HG02852 (cell line): ENCODE results near the gene DUSP21.
"Not testable (repeated sequence)": the region's sequence is repeated elsewhere in the genome, so short reads cannot be mapped to it uniquely, and the experiment has no call there.

Source experiments
- ATAC-seq: cut with Tn5 transposase; IDR thresholded peaks from one replicate; pipeline ENCODE4 v1.9.1; 2021; ENCODE audit warnings: mild to moderate bottlenecking, moderate library complexity; ENCODE audit not compliant: unreplicated experiment

DUSP21 gene

GRCh38 chrX:44843753-44844152 is at the start of gene DUSP21:
Gene DUSP21, plus strand, starts transcription at chrX:44844021. Its CDS starts 112 bp downstream, at chrX:44844133.
- ATAC-seq, result no peak

- no peak for ATAC-seq
These were observed 47.8 kb upstream of the DUSP21 start for GRCh38 chrX:44795945-44796450.

- ATAC-seq, result no peak
These were observed 41.2 kb upstream of the DUSP21 start for GRCh38 chrX:44802613-44803012.

DNA sequence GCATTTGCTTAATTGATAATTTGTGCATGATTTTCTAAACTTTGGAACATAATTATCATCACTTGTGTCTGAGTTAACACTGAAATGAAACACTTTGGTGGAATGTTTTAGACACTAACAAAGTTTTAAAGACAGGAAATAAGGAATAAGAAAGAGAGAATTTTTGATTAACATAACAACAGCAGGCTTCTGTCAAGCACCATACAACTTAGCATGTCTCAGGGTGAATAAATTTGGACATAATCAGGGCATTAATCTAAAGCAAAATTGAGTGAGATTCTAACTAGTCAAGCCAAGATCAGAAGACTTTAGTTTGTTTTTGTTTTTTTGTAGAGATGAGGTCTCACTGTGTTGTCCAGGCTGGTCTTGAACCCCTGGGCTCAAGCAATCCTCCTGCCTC is 28.1 kb upstream of the DUSP21 start:
- no peak for ATAC-seq

DNA sequence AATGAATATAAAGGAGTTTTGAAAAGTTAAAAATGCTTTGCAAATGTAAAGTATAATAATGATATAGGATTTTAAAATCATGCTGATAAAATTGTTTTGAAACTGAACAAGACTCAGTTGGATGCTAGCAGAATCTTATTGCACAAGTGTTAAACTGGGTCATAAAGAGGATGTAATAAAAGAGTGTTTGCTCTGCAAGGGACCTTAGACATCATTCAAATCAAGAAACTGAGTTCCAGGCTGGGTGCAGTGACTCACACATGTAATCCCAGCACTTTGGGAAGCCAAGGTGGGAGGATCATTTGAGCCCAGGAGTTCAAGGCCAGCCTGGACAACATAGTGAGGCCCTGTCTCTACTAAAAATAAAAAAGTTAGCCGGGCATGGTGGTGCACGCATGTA is 27.5 kb upstream of the DUSP21 start:
- ATAC-seq, result no peak

DNA sequence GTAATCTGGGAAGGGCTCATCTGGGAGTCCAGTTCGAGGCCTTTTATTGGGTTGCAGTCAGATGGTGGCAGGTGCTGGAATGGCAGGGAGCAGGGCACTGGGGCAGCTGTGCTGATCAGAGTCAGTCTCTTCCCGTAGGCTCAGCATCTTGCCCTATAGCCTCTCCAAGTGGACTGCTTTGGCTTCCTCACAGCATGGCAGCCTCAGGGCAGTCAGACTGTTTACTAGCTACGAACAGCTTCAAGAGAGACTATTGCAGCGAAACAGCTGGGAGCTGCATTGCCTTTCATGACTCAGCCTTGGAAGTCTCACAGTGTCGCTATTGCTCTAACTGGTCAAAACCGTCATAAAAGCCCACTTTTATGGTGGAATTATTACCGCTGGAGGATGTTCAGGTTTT is 26.8 kb upstream of the DUSP21 start:
- ATAC-seq, result no peak

DNA sequence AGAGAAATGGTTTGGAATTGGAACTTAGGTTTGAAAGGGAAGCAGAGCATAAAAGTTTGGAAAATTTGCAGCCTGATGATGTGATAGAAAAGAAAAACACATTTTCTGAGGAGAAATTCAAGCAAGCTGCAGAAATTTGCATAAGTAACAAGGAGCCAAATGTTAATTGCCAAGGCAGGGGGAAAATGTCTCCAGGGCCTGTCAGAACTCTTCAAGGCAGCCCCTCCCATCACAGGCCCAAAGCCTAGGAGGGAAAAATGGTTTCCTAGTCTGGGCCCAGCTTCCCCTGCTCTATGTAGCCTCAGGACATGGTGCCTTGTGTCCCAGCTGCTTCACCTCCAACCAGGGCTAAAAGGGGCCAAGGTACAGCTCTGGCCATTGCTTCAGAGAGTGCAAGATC is 21.2 kb upstream of the DUSP21 start:
- no peak for ATAC-seq

DNA sequence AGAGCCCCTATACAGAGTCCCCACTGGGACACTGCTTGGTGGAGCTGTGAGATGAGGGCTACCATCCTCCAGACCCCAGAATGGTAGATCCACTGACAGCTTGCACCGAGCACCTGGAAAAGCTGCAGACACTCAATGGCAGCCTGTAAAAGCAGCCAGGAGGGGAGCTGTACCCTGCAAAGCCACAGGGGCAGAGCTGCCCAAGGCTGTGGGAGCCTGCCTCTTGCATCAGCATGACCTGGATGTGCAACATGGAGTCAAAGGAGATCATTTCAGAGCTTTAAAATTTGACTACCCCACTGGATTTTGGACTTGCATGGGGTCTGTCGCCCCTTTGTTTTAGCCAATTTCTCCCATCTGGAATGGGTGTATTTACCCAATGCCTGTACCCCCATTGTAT is 20.6 kb upstream of the DUSP21 start:
- not testable (repeated sequence) for ATAC-seq

DNA sequence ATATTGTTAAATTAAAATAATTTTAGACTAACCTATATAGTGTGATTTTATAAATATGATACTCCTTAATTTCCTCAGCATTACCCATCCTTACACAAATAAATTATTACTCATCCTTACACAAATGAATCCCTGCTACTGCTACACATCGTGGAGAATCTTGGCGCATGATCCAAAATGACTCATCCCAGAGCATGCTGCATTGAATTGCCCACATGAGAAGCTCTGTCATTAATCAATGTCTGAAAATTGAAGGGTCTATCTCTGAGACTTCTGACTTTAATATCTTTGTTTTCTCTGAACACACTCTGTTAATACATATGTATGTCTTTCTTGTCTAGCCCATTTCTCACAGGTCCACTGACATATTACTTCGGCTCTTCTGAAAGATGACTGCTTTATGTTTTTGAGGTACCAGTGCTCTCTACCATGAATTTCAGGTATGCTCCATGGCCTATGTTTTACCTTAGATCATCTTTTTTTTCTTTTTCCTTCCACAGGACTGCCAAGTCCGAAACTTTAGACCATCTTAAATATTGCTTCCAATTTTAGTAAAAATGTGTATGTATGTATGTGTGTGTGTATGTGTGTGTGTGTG is 15.7 kb upstream of the DUSP21 start:
- ATAC-seq, result no peak

DNA sequence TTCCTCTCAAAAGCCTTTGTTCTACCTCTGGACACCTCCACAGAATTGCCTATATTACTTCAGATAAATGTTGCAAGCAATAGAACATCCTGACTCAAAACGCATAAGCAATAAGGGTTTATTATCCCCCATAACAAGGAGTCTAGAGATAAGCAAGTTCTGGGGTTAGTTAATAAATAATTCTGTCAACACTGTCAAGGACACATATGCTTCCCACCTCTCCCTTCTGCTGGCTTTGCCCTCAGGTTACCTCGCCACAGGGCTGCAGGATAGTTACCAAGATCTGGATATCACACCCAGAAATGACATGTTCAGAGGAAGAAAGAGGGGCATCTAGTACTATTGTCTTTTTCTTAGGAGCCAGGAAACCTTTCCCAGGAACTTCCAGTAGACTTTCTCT is 14.0 kb upstream of the DUSP21 start:
- ATAC-seq, result no peak

DNA sequence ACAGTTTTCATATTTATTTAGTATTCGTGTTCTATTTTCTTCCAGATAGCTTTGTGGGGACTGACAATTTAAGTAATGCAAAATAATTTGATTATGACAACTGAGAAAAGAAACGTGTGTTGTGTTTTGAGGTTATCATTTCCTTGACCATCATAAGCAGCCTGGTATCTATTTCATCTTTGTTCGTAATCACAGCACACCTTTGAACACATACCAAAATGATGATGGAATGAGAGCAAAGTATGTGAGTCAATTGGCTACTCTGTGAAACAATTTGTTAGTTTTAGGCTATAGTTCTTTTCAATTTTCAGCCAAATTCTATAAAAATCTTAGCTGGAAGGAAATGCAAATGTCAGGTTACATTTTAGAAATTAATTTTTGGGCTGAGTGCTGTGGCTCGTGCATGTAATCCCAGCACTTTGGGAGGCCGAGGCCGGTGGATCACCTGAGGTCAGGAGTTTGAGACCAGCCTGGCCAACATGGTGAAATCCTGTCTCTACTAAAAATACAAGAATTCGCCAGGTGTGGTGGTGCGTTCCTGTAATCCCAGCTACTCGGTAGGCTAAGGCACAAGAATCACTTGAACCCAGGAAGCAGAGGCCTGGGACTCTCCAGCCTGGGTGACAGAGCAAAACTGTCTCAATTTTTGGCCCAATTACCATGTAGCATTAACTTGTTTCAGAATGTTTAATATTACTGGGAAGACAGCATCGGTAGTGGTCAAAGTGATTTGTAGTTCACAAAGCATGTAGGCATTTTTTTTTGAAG is 1.1 kb upstream of the DUSP21 start:
- ATAC-seq, result no peak

GRCh38 chrX:44843318-44843702 is 511 bp upstream of the DUSP21 start:
- no peak for ATAC-seq

- ATAC-seq, result no peak
These were observed 383 bp downstream of the DUSP21 start for GRCh38 chrX:44844204-44844603.

DNA sequence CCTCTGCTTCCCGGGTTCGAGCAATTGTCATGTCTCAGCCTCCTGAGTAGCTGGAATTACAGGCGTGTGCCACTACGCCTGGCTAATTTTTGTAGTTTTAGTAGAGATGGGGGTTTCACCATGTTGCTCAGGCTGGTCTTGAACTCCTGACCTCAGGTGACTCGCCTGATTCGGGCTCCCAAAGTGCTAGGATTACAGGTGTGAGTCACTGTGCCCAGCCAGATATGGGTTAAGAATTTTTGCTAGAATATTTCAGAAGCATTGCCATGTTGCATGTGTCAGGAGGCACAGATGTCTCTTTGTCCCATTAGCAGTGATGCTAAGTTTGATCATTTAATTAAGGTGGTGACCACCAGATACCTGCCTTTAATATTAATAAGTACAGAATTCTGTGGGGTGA is 7.1 kb downstream of the DUSP21 start:
- ATAC-seq, result not testable (repeated sequence)

GRCh38 chrX:44871114-44871645 is 27.4 kb downstream of the DUSP21 start:
- no peak for ATAC-seq

DNA sequence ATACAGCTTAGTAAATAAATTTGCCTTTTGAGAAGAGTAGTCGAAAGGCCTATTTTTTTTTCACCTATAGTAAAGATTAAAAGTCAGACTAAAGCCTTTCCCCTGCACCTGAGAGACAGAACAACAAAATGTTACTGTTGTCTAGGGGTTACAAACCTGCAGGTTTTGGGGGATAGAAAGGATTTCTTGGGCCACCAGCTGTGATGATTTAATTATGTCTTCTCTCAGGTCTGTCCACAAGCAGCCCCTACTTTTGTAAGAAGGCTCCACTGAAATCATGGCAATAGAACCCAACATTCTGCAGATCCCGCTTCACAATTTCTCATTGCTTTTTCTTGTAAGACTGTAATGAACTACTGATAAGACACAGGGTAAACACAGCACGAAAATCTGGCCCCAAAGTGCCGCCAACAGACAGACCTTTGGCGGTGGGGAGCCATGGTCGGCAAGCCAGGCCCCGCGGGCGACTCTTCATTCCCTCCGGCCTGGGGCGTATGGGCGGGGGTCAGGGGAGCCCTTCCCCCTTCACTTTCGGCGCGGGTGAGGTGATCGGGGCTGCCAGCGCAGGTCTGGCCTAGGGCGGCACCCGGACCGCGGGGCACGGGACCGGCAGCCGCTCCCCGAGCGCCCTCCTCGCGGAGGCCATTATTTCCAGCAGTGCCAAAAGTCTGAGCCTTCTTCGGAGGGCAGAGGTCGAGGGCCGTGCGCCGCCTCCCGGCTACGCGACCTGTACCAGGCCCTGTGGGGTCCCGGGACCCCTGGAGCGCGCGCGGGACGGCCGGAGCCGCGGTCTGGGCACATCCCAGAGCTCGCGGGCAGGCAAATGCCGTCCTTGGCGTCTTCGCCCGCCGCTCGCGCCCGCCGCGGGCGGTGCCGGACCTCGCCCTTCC is 28.4 kb downstream of the DUSP21 start:
- peak; percentile 22 for ATAC-seq

DNA sequence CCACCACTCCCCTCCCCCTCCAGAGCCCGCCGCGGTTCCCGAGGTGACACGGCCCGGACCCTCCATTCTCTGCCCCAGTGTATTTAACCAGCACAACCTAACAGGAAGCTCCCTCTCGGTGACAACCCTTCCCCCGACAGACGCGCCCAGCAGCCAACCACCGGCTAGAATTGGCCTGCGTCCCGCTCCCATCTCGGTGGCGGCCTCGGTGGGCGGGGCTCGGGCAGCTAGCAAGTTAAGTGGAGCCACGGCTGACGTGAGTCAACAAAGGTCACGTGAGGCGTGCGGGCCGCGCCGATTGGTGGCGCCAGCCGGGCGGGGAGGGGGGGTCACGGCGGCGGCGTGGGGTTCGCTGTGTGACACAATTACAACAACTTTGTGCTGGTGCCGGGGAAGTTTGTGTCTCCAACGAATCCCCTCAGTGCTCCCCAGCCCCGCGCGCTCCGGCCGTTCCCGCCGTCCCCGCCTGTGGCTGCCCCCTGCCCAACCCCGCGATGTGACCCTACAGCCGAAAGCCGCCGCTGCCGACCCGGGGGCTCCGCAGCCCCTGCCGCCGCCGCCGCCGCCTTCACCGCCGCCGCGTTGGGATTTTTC is 29.1 kb downstream of the DUSP21 start, which contains the start of gene KDM6A:
Gene KDM6A (plus strand): TSS at position 368 of the 594 bp plus-strand sequence. CDS start 364 bp downstream, outside the sequence.
- peak; percentile 87 for ATAC-seq

GRCh38 chrX:44873415-44874276 is 29.8 kb downstream of the DUSP21 start:
- ATAC-seq, result peak; percentile 14

DNA sequence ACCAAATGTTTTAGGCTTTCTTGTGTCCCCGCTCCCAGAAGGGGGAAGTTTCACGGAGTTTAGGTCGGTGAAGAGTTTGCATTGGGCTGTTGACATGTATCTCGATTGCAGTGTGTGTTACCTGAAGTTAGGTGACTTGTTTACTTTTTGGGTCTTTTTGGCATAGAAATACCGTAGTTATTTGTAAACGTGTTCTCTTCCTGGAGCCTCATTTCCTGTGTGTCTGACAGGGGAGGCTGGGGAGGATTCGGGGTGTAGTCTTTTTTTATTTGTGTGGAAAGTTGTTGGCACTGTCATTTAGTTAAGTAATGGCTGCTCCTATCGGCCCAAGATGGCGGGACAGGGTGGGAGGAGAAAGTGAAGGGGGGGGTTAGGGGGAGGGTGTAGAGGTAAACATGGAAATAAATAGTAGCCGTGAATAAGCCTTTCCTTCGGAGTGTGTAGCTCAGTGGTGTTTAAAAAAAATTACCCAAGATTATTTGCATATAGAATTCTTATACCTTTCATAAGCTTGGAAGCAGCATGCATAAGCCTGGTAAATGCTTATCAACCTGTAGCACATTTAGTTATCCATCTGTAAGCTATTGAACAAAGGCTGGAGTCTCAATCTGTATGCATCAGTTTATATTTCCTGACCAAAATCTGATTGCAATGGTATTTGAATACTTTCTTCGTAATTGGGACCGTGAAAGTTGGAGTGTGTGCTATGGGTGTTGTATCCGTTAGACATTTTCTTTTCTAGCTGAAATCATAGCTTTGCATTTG is 30.8 kb downstream of the DUSP21 start:
- ATAC-seq, result no peak
